NCI-H1694 (cell line): ENCODE data around the gene DDAH2.

Experiments used
- DNase-seq: peaks from one replicate; lab custom pipeline; 2025; lab: John Stamatoyannopoulos, UW

Gene DDAH2

GRCh38 chr6:31728767-31729514, at the start of gene DDAH2:
DDAH2 (minus strand) TSS chr6:31729299; CDS start chr6:31729161, 138 bp downstream.
- no peak for DNase-seq

- no peak for DNase-seq
These were observed 49.1 kb upstream of the DDAH2 start for GRCh38 chr6:31778193-31778592.

GRCh38 chr6:31777667-31778050, 48.6 kb upstream of the DDAH2 start:
- no peak for DNase-seq

- no peak for DNase-seq
These were observed 48.0 kb upstream of the DDAH2 start, which contains the start of gene VWA7 for GRCh38 chr6:31776989-31777666. VWA7 (minus strand) TSS chr6:31777328; CDS start chr6:31776779, 549 bp downstream.

GRCh38 chr6:31776485-31776988, 47.4 kb upstream of the DDAH2 start:
- no peak for DNase-seq

- no peak for DNase-seq
These were observed 46.8 kb upstream of the DDAH2 start for GRCh38 chr6:31775633-31776484.

GRCh38 chr6:31775184-31775583, 46.1 kb upstream of the DDAH2 start:
- no peak for DNase-seq

- no peak for DNase-seq
These were observed 42.9 kb upstream of the DDAH2 start for GRCh38 chr6:31771992-31772358.

- DNase-seq, result no peak
These were observed 41.8 kb upstream of the DDAH2 start for GRCh38 chr6:31770860-31771259.

GRCh38 chr6:31769684-31770371, 40.7 kb upstream of the DDAH2 start:
- no peak for DNase-seq

GRCh38 chr6:31768363-31769257, 39.5 kb upstream of the DDAH2 start:
- DNase-seq, result no peak

GRCh38 chr6:31767096-31767645, 38.1 kb upstream of the DDAH2 start:
- DNase-seq, result no peak

GRCh38 chr6:31765910-31766794, 37.1 kb upstream of the DDAH2 start:
- DNase-seq, result no peak

- no peak for DNase-seq
These were observed 36.4 kb upstream of the DDAH2 start for GRCh38 chr6:31765559-31765909.

- no peak for DNase-seq
These were observed 35.1 kb upstream of the DDAH2 start for GRCh38 chr6:31764198-31764597.

GRCh38 chr6:31763619-31763940, 34.5 kb upstream of the DDAH2 start:
- DNase-seq, result no peak

- no peak for DNase-seq
These were observed 33.9 kb upstream of the DDAH2 start for GRCh38 chr6:31762878-31763618.

GRCh38 chr6:31762356-31762755, 33.3 kb upstream of the DDAH2 start, which contains the start of gene SAPCD1:
SAPCD1 (plus strand) TSS chr6:31762656; CDS start chr6:31763055, 399 bp downstream.
- DNase-seq, result no peak

- DNase-seq, result no peak
These were observed 32.2 kb upstream of the DDAH2 start for GRCh38 chr6:31761343-31761742.
